Activated gamma-delta T cell treated with anti-CD3 and anti-CD28 coated beads, Interleukin-2, amount 50 U/mL, for 16 hours (primary cell): Measurements from ENCODE around the gene PSD4.

Source experiments
- DNase-seq: peaks from one replicate; pipeline ENCODE4 v3.0.0-alpha.2; 2020; ENCODE audit warnings: low read depth

Gene PSD4

GRCh38 chr2:113167962-113168340, 5.8 kb upstream of the PSD4 start:
- DNase-seq: no peak

- no peak for DNase-seq
Observed at GRCh38 chr2:113169002-113169530, 4.7 kb upstream of the PSD4 start.

- DNase-seq: no peak
Observed at GRCh38 chr2:113169586-113169985, 4.2 kb upstream of the PSD4 start.

- no peak for DNase-seq
Observed at GRCh38 chr2:113171334-113172075, 2.3 kb upstream of the PSD4 start.

- no peak for DNase-seq
Observed at GRCh38 chr2:113172721-113173541, 840 bp upstream of the PSD4 start.

GRCh38 chr2:113174376-113174750, 592 bp downstream of the PSD4 start:
- DNase-seq: no peak

GRCh38 chr2:113175042-113175628, 1.4 kb downstream of the PSD4 start:
- peak; percentile 65 for DNase-seq

GRCh38 chr2:113175736-113176695, 2.2 kb downstream of the PSD4 start:
- no peak for DNase-seq

- no peak for DNase-seq
Observed at GRCh38 chr2:113176696-113177355, 3.1 kb downstream of the PSD4 start.

- no peak for DNase-seq
Observed at GRCh38 chr2:113178069-113178746, 4.4 kb downstream of the PSD4 start.

GRCh38 chr2:113178891-113179290, 5.1 kb downstream of the PSD4 start:
- no peak for DNase-seq

GRCh38 chr2:113179446-113180045, 5.8 kb downstream of the PSD4 start:
- no peak for DNase-seq

GRCh38 chr2:113180131-113180946, 6.6 kb downstream of the PSD4 start:
- no peak for DNase-seq

- no peak for DNase-seq
Observed at GRCh38 chr2:113181258-113182051, 7.7 kb downstream of the PSD4 start.

GRCh38 chr2:113182471-113183260, 8.9 kb downstream of the PSD4 start:
- no peak for DNase-seq

GRCh38 chr2:113183264-113183663, 9.5 kb downstream of the PSD4 start:
- DNase-seq: no peak

- no peak for DNase-seq
Observed at GRCh38 chr2:113183703-113184102, 9.9 kb downstream of the PSD4 start.
